Activated T-cell treated with anti-CD3 and anti-CD28 coated beads, Interleukin-2, amount 50 U/mL, for 4 hours (primary cell): ENCODE results near the gene CAVIN2. TPM values are rescaled to one million over a fixed set of nuclear protein-coding genes. Genes with fewer than 3 reads are reported as not detected.

ENCODE experiments used
- ATAC-seq, 2 donors: fragments of 200-7000 bp; cut with Tn5 transposase; one replicate each; pipeline ENCODE4 v1.10.0; 2021
- DNase-seq: peaks from one replicate; pipeline ENCODE4 v3.0.0-alpha.2; 2020
- H3K27me3 Mint-ChIP-seq: one replicate; pipeline ENCODE4 v1.8.0; 2021; ENCODE audit warnings: low read depth, mixed read lengths
- H3K36me3 Mint-ChIP-seq: one replicate; pipeline ENCODE4 v1.8.0; 2022; ENCODE audit warnings: mixed read lengths; ENCODE audit not compliant: insufficient read depth
- H3K4me1 Mint-ChIP-seq: one replicate; pipeline ENCODE4 v1.8.0; 2021; ENCODE audit warnings: low read depth, mixed read lengths
- H3K4me3 Mint-ChIP-seq: one replicate; pipeline ENCODE4 v1.8.0; 2021; ENCODE audit warnings: mild to moderate bottlenecking, moderate library complexity, mixed read lengths
- H3K9me3 Mint-ChIP-seq: one replicate; pipeline ENCODE4 v1.8.0; 2021; ENCODE audit warnings: mixed read lengths
- total RNA-seq, 3 donors: library from RNA; stranded (reverse); gene quantifications; one replicate each; pipeline ENCODE4 v1.2.1, GENCODE V29; 2021

Gene CAVIN2
- total RNA-seq, 3 donors from 2014 or later: 0.08 to 0.38 (median 0.33) TPM

DNA sequence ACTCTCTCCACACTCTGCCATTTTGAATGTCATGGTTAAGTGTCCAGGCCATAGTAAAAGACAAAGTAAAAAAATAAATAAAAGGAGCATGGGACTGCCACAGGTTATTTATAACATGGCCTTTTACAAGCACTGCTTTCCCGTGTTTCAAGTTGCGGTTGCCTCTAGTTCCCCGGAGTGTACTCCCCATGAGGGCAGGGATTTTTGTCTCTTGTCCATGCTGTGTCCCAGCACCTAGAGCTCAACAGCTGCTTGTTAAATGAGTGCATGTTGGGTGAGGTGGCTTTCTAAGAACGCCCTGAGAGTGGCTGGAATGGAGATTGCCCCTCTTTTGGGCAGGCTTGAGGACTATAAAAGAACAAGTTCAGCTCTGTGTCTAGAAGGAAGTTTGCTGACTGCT is 8.4 kb downstream of the CAVIN2 start:
- no peak for DNase-seq
- no peak overlapping the region for H3K4me3 Mint-ChIP-seq
- no peaks in the 10 kb centered on the region for H3K36me3 Mint-ChIP-seq
- H3K4me1 Mint-ChIP-seq: no peaks in the 10 kb centered on the region
- no peaks in the 10 kb centered on the region for H3K9me3 Mint-ChIP-seq
- H3K27me3 Mint-ChIP-seq: peaks cover 11% of the 10 kb centered on the region
- ATAC-seq: no peak

DNA sequence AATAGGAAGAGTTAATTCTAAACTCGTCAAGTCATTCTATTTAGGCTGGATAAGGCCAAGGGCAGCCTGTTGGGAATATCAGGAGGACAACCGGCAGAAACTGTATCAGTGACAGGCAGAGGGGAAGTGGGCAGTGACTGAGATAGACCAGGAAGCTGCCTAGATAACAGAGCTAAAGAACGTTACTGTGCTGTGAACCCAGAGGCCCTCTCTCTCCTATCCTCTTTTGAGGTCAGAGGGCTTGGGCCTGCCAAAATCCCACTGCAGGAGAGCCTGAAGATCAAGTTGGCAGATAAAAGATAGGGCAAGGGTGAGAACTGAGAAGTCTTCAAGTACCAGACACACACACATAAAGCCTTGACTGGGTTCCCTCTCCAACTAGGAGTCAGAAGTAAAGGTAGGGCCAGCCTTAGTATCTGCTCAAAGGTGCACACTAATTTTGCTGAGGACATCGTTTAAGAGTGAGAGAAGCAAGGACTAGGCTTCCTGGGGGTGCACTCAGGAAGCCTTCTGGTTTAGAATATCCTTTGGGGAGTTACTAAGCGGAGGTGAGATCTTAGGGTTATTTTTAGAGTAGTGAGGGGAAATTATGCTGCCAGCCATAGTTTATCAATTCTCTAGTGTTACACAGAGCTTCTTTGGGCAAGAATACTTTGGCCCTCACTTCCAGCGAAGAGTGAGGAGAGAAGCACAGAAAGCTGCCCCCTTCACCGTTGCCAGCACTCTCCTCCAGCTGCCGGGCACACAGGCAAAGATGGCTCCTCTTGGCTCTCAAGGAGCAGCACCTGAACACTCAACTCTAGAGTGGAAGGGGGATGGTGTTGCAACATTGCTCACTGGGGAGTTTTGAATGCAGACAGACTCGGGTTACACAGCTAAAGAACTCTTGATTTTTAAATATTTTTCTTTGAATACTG is 9.8 kb downstream of the CAVIN2 start:
- H3K4me1 Mint-ChIP-seq: no peaks in the 10 kb centered on the region
- H3K27me3 Mint-ChIP-seq: peaks cover 11% of the 10 kb centered on the region
- H3K9me3 Mint-ChIP-seq: no peaks in the 10 kb centered on the region
- ATAC-seq (no peak), DNase-seq (no peak)
- H3K36me3 Mint-ChIP-seq: no peaks in the 10 kb centered on the region
- H3K4me3 Mint-ChIP-seq: no peak overlapping the region

- DNase-seq (no peak), ATAC-seq (no peak)
- peaks cover 11% of the 10 kb centered on the region for H3K27me3 Mint-ChIP-seq
- no peaks in the 10 kb centered on the region for H3K36me3 Mint-ChIP-seq
- H3K9me3 Mint-ChIP-seq: no peaks in the 10 kb centered on the region
- no peaks in the 10 kb centered on the region for H3K4me1 Mint-ChIP-seq
- H3K4me3 Mint-ChIP-seq: no peak overlapping the region
These were observed 10.4 kb downstream of the CAVIN2 start for GRCh38 chr2:191836471-191836852.

- Mint-ChIP-seq H3K4me1 (no peaks in the 10 kb centered on the region), H3K4me3 (no peak overlapping the region), H3K27me3 (peaks cover 11% of the 10 kb centered on the region), H3K36me3 (no peaks in the 10 kb centered on the region), H3K9me3 (no peaks in the 10 kb centered on the region)
- DNase-seq (no peak), ATAC-seq (no peak)
These were observed 11.1 kb downstream of the CAVIN2 start for GRCh38 chr2:191835539-191836350.

DNA sequence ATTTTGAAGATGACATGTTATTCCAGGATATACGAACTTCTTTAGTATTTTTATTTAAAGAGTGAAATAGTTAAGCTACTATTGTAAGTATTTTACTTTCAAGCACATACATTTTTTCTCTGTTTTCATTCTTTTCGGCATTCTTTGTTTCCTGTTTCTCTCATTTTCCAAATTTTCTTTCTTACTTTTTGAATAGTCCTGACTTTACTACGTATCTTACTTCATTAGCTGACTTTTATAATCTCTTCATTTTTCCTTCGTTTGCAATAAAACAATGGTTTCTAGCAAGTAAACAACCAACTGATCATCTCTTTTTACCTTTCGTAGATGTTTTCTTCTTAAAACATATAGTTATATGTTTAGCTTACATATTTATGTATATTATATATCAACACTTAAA is 11.8 kb downstream of the CAVIN2 start:
- Mint-ChIP-seq H3K36me3 (no peaks in the 10 kb centered on the region), H3K4me1 (no peaks in the 10 kb centered on the region), H3K9me3 (no peaks in the 10 kb centered on the region), H3K27me3 (peaks cover 11% of the 10 kb centered on the region), H3K4me3 (no peak overlapping the region)
- ATAC-seq (no peak), DNase-seq (no peak)

DNA sequence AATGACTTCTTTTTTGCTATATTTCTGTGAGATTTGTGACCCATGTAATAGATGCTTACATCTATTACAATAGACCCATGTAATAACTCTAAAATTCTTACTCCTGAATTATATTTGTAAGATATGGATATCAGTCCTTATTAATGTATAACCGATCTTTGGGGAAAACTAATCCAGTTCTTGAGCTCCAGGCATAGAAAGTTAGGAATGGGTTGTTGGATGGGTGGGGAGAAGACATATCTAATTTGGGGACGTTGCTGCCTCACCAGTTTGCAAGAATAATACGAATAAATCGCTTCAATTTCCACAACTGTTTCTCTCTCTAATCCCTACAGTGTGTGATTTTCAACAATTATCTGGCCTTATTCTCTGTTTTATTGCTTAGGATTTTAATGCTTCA is 13.5 kb downstream of the CAVIN2 start:
- no peak for DNase-seq
- Mint-ChIP-seq H3K36me3 (no peaks in the 10 kb centered on the region), H3K9me3 (no peaks in the 10 kb centered on the region), H3K4me1 (no peaks in the 10 kb centered on the region), H3K27me3 (peaks cover 11% of the 10 kb centered on the region), H3K4me3 (no peak overlapping the region)
- ATAC-seq: no peak

DNA sequence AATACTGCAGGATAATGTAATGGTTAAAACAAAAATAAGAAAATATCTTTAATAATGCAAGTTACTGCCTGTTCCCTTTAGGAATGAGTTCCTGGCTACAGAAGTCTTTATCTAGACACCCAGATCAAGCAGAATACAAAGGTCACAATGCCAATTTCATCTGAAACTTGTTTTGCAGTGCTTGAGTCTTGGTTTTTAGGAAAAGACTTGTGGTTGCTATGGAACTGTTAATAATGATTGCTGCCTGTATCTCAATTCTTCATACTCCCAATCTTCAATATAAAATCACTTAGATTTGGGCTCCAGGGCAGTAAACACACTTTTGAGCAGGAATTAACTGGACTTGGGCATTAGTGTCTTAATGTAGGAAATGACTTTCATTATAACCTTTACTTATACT is 14.2 kb downstream of the CAVIN2 start:
- Mint-ChIP-seq H3K27me3 (peaks cover 9% of the 10 kb centered on the region), H3K36me3 (no peaks in the 10 kb centered on the region), H3K4me1 (no peaks in the 10 kb centered on the region), H3K4me3 (no peak overlapping the region), H3K9me3 (no peaks in the 10 kb centered on the region)
- ATAC-seq: no peak
- no peak for DNase-seq

DNA sequence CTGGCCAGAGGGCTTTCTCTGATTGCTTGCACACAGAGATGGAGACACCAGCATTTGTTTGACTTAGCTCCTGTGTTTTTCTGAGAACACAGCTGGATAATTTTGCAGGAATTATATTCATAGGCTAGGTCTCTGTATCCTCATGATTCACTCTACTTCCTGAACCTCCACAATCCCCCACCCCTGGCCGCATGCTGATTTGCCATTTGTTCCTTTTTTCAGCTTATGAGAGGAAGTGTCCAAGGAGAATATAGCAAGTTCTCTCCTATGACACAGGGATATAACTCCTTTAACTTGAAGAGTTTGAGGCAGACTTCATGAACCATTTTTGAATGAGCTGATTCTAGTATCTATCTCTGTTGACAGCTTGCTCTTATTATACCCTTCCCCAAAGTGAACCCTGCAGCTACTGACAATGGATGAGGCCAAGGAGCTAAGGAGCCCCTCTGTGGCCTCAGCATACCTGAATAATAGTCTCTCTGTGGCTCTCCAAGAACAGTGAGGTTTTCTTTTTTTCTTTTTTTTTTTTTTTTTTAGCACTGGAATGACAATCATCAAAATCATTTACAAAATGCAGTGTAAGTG is 15.4 kb downstream of the CAVIN2 start:
- ATAC-seq: no peak
- peaks cover 9% of the 10 kb centered on the region for H3K27me3 Mint-ChIP-seq
- H3K9me3 Mint-ChIP-seq: no peaks in the 10 kb centered on the region
- no peaks in the 10 kb centered on the region for H3K4me1 Mint-ChIP-seq
- H3K36me3 Mint-ChIP-seq: no peaks in the 10 kb centered on the region
- no peak for DNase-seq
- no peak overlapping the region for H3K4me3 Mint-ChIP-seq

DNA sequence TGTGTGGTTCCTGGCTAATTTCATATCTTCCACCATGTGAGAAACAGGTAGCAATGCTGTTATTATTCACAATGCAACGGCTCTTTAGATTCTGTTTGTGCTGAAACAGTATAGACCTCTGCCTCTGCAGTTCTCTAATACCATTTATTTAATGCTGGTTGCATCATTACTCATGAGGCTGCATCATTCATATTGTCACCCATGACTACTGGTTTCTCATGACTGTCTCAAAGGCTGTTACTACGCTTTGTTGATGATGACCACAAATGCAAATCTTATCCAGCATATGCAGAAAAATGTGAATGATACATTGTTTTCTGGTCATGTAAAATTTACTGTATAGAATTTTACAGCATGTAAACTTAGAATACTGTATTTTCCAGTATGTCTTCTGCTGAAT is 22.5 kb downstream of the CAVIN2 start:
- ATAC-seq (no peak), DNase-seq (no peak)
- H3K36me3 Mint-ChIP-seq: no peaks in the 10 kb centered on the region
- no peaks in the 10 kb centered on the region for H3K4me1 Mint-ChIP-seq
- H3K27me3 Mint-ChIP-seq: peaks cover 12% of the 10 kb centered on the region
- H3K9me3 Mint-ChIP-seq: no peaks in the 10 kb centered on the region
- no peak overlapping the region for H3K4me3 Mint-ChIP-seq

GRCh38 chr2:191821078-191821477 is 25.8 kb downstream of the CAVIN2 start:
- Mint-ChIP-seq H3K4me3 (no peak overlapping the region), H3K27me3 (peaks cover 24% of the 10 kb centered on the region), H3K9me3 (no peaks in the 10 kb centered on the region), H3K4me1 (no peaks in the 10 kb centered on the region), H3K36me3 (no peaks in the 10 kb centered on the region)
- ATAC-seq (no peak), DNase-seq (no peak)

- no peaks in the 10 kb centered on the region for H3K36me3 Mint-ChIP-seq
- H3K9me3 Mint-ChIP-seq: no peaks in the 10 kb centered on the region
- no peak overlapping the region for H3K4me3 Mint-ChIP-seq
- DNase-seq (no peak), ATAC-seq (no peak)
- no peaks in the 10 kb centered on the region for H3K4me1 Mint-ChIP-seq
- peaks cover 27% of the 10 kb centered on the region for H3K27me3 Mint-ChIP-seq
These were observed 28.1 kb downstream of the CAVIN2 start for GRCh38 chr2:191818725-191819350.

DNA sequence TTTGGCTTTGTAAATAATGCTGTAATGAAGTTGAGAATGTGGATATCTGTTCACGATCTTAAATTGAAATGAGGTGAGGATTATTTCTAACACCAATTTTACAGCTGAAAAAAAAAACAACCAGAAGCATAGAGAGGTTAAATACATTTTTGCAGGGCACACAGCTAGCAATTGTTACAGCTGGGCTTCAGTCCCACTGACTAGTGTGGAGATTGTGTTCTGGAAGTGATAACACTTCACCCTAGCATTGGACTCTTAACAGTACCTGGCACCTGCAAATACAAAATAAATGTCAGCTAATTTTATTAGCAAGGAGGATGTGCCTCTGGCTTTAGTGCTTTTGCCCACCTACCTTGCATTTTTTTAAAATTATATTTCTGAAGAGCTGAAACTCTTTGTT is 28.8 kb downstream of the CAVIN2 start:
- no peaks in the 10 kb centered on the region for H3K36me3 Mint-ChIP-seq
- peaks cover 27% of the 10 kb centered on the region for H3K27me3 Mint-ChIP-seq
- no peaks in the 10 kb centered on the region for H3K4me1 Mint-ChIP-seq
- H3K9me3 Mint-ChIP-seq: no peaks in the 10 kb centered on the region
- H3K4me3 Mint-ChIP-seq: no peak overlapping the region
- DNase-seq (no peak), ATAC-seq (no peak)

GRCh38 chr2:191815010-191815409 is 31.9 kb downstream of the CAVIN2 start:
- ATAC-seq (no peak), DNase-seq (no peak)
- no peaks in the 10 kb centered on the region for H3K9me3 Mint-ChIP-seq

GRCh38 chr2:191813943-191814342 is 32.9 kb downstream of the CAVIN2 start:
- H3K27me3 Mint-ChIP-seq: peaks cover 14% of the 10 kb centered on the region
- ATAC-seq: no peak
- DNase-seq: no peak
- H3K4me3 Mint-ChIP-seq: no peak overlapping the region
- H3K36me3 Mint-ChIP-seq: no peaks in the 10 kb centered on the region
- H3K4me1 Mint-ChIP-seq: no peaks in the 10 kb centered on the region
- no peaks in the 10 kb centered on the region for H3K9me3 Mint-ChIP-seq

More at GRCh38 chr2:191815010-191815409, 31.9 kb downstream of the CAVIN2 start:
- H3K27me3 Mint-ChIP-seq: peaks cover 17% of the 10 kb centered on the region
- no peaks in the 10 kb centered on the region for H3K4me1 Mint-ChIP-seq
- no peaks in the 10 kb centered on the region for H3K36me3 Mint-ChIP-seq
- H3K4me3 Mint-ChIP-seq: no peak overlapping the region
